Measurements from ENCODE around the gene OTUB1. TPM values are rescaled to one million over a fixed set of nuclear protein-coding genes. Genes with fewer than 3 reads are reported as not detected.

The OTUB1 gene
- polyA plus RNA-seq, 2 of the 4 experiments (the other 2 are of a cell fraction): 97.4 to 113 TPM

GRCh38 chr11:64036087-64037026 lies 50.1 kb downstream of the OTUB1 start:
- 15% methylated on average over 30 of the region's 85 CpGs for WGBS (ENCODE audit: missing lambda C conversion rate)
- Histone ChIP-seq H3K4me2 (peak overlapping the region; percentile 100), H3K27ac (peak overlapping the region; percentile 50 to 78; a peak in 5 of 6 replicates), H3K9me3 (no peaks in the 10 kb centered on the region), H3K4me1 (peaks cover 19% of the 10 kb centered on the region), H3K4me3 (peak overlapping the region; percentile 66)
- ATAC-seq (peak; percentile 41 to 56; a peak in 4 of 6 replicates), DNase-seq (ENCODE audit: low read depth in 1 of 2, low spot score in 1 of 2) (no peak), FAIRE-seq (no peak)
- ChIA-PET CTCF (interaction anchor here (0.6 to 11.5 kb wide), 10 partner anchors 9 to 134 kb away, joined by 3 to 174 read pairs (median 4); no protein-coding TSS in a partner anchor), POLR2A (no interaction called here)
- no peak for TF ChIP-seq KDM1A (IDR thresholded peaks at IDR 0.05; ENCODE audit: low read depth)
- TF ChIP-seq CTCF (IDR thresholded peaks at IDR 0.05): 0 out of 3 replicates have a peak, but pooled peaks have one; percentile 10
- no peak for TF ChIP-seq JUN (IDR thresholded peaks at IDR 0.05)
- no peak for TF ChIP-seq HDAC2 (IDR thresholded peaks at IDR 0.05)
- no peak for TF ChIP-seq KDM5A (IDR thresholded peaks at IDR 0.05)
- no peak for TF ChIP-seq CEBPB (IDR thresholded peaks at IDR 0.05)
- no peak for TF ChIP-seq REST (IDR thresholded peaks at IDR 0.05)
- TF ChIP-seq FOSL2 (IDR thresholded peaks at IDR 0.05): no peak
- peak; percentile 49 for TF ChIP-seq FOSL2 (CRISPR knock-in tag; IDR thresholded peaks at IDR 0.05)
- TF ChIP-seq CHD4 (IDR thresholded peaks at IDR 0.05; ENCODE audit: borderline replicate concordance): no peak
- TF ChIP-seq, protein P1, sequence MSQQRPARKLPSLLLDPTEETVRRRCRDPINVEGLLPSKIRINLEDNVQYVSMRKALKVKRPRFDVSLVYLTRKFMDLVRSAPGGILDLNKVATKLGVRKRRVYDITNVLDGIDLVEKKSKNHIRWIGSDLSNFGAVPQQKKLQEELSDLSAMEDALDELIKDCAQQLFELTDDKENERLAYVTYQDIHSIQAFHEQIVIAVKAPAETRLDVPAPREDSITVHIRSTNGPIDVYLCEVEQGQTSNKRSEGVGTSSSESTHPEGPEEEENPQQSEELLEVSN (IDR thresholded peaks at IDR 0.05; ENCODE audit: borderline replicate concordance, low read depth): no peak
- TF ChIP-seq CBX2 (IDR thresholded peaks at IDR 0.05; ENCODE audit: borderline replicate concordance, low read depth): no peak
- TF ChIP-seq CHD2 (IDR thresholded peaks at IDR 0.05; ENCODE audit: low read length, partially characterized antibody): no peak
- no peak for TF ChIP-seq NFE2L2 (conservative IDR thresholded peaks at IDR 0.05; ENCODE audit: low read length)

DNA sequence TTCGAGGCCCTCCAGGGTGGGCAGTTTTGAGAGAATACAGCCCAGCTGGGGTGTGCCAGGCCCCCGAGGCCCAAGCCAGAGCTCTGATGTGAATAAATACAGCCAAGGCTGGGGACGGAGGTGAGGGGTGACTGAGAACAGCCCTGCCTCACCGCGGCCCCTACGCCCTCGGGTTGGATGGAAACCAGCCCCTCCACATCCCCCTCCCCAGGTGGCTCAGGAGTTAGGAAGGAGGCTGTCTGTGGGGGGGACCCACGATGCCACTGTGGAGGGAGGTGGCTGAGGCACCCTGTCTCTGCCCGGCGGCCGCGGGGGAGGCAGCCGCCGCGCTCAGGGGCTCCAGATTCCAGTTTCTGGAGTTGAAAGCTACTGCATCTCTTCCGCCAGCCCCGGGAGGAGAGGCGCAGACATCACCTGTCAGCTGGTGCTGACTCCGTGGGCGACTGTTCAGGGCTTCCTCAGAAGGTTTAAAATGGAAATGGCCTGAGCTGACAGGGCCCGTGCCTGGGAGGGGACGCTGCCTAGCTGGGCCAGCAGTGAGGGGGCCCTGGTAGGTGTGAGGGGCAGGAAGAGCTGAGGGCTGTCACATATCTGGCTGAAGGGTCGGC lies 50.9 kb downstream of the OTUB1 start:
- Histone ChIP-seq H3K4me3 (no peak overlapping the region), H3K9me3 (no peaks in the 10 kb centered on the region), H3K4me1 (peaks cover 14% of the 10 kb centered on the region), H3K4me2 (peak overlapping the region; percentile 100; the same call in 2 of the 3 replicates), H3K27ac (no peak overlapping the region)
- DNase-seq (ENCODE audit: low read depth in 1 of 2, low spot score in 1 of 2) (no peak), ATAC-seq (peak; percentile 3 to 14; a peak in 3 of 6 replicates), FAIRE-seq (no peak)
- ChIA-PET POLR2A (no interaction called here), CTCF (interaction anchor here (0.5 to 11.5 kb wide), 11 partner anchors 11 to 133 kb away, joined by 3 to 174 read pairs (median 3); no protein-coding TSS in a partner anchor)
- WGBS (ENCODE audit: missing lambda C conversion rate): 62% methylated on average over 19 of the region's 23 CpGs
- no peak for TF ChIP-seq KDM1A (IDR thresholded peaks at IDR 0.05; ENCODE audit: low read depth)
- no peak for TF ChIP-seq HOXB13 (CRISPR knock-in tag; IDR thresholded peaks at IDR 0.05; ENCODE audit: low read depth)
- TF ChIP-seq RAD21 (conservative IDR thresholded peaks at IDR 0.05 in 1 of 2, IDR thresholded peaks at IDR 0.05 in 1 of 2): no peak
- no peak for TF ChIP-seq FOSB (CRISPR knock-in tag; IDR thresholded peaks at IDR 0.05)
- TF ChIP-seq MAFK (IDR thresholded peaks at IDR 0.05; ENCODE audit: partially characterized antibody): no peak
- no peak for TF ChIP-seq FOSL2 (IDR thresholded peaks at IDR 0.05)
- TF ChIP-seq FOSL2 (CRISPR knock-in tag; IDR thresholded peaks at IDR 0.05): no peak
- TF ChIP-seq TFCP2L1 (CRISPR knock-in tag; IDR thresholded peaks at IDR 0.05): no peak
- no peak for TF ChIP-seq USF2 (IDR thresholded peaks at IDR 0.05)
- TF ChIP-seq, protein P2, sequence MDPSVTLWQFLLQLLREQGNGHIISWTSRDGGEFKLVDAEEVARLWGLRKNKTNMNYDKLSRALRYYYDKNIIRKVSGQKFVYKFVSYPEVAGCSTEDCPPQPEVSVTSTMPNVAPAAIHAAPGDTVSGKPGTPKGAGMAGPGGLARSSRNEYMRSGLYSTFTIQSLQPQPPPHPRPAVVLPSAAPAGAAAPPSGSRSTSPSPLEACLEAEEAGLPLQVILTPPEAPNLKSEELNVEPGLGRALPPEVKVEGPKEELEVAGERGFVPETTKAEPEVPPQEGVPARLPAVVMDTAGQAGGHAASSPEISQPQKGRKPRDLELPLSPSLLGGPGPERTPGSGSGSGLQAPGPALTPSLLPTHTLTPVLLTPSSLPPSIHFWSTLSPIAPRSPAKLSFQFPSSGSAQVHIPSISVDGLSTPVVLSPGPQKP (IDR thresholded peaks at IDR 0.05; ENCODE audit: low read depth, low read length): no peak
- TF ChIP-seq EP300 (IDR thresholded peaks at IDR 0.05): no peak
- no peak for TF ChIP-seq RFX5 (IDR thresholded peaks at IDR 0.05)
- TF ChIP-seq JUN (IDR thresholded peaks at IDR 0.05): no peak
- TF ChIP-seq CBX2 (IDR thresholded peaks at IDR 0.05; ENCODE audit: borderline replicate concordance, low read depth): no peak
- TF ChIP-seq, protein P3, sequence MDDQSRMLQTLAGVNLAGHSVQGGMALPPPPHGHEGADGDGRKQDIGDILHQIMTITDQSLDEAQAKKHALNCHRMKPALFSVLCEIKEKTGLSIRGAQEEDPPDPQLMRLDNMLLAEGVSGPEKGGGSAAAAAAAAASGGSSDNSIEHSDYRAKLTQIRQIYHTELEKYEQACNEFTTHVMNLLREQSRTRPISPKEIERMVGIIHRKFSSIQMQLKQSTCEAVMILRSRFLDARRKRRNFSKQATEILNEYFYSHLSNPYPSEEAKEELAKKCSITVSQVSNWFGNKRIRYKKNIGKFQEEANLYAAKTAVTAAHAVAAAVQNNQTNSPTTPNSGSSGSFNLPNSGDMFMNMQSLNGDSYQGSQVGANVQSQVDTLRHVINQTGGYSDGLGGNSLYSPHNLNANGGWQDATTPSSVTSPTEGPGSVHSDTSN (IDR thresholded peaks at IDR 0.05): no peak
- TF ChIP-seq EHF (CRISPR knock-in tag; IDR thresholded peaks at IDR 0.05): no peak
